AG09309 (cell line): ENCODE measurements around the gene GM2A.
A peak's percentile ranks its signal among the peaks of the same experiment; 100 is the strongest.

Source experiments
- DNase-seq: peaks from one replicate; pipeline ENCODE4 v3.0.0-alpha.2; 2010; ENCODE audit warnings: low read depth
- H3K4me3 ChIP-seq: 2 replicates; pipeline ENCODE4 v1.5.1; 2011; ENCODE audit warnings: mild to moderate bottlenecking, low read depth, low read length, moderate library complexity; ENCODE audit not compliant: control insufficient read depth
- TF ChIP-seq, protein P1 (sequence below): IDR thresholded peaks from 2 replicates; pipeline ENCODE4 v1.5.1; 2011; ENCODE audit warnings: mild to moderate bottlenecking, low read depth, low read length, inconsistent platforms; ENCODE audit not compliant: insufficient read depth, control insufficient read depth; ENCODE audit errors: missing control alignments

Gene GM2A

DNA sequence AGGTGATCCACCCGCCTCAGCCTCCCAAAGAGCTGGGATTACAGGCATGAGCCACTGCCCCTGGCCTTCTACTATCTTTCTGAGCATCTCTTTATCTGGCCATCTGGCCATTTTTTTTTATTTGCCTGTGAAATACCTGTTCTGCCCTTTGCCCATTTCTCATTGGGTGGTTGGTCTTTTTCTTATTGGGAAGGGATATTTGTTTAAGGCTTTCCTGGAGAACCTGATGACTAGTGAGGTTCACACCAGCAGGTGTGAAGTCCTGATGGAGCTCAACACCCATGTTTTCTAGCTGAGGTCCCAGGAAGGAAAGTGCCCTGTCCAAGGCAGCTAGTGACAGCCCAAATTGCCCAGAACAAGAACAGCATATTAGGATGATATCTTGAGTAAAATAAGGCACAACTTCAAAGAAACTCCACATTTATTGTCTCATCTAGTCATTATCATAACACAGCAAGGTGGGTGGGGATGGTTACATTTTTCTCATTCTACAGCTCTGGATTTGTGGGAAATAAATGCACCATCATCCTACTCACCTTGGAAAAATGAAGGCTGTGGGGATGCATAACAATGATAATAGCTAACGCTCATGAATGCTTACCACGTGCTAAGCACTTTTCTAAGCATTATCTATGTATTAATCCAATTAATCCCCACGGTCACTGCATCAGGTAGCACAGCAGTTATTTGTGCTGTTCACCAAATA, 30.3 kb downstream of the GM2A start:
- DNase-seq, result no peak
- no peak overlapping the region for H3K4me3 ChIP-seq
- TF ChIP-seq, protein P1, sequence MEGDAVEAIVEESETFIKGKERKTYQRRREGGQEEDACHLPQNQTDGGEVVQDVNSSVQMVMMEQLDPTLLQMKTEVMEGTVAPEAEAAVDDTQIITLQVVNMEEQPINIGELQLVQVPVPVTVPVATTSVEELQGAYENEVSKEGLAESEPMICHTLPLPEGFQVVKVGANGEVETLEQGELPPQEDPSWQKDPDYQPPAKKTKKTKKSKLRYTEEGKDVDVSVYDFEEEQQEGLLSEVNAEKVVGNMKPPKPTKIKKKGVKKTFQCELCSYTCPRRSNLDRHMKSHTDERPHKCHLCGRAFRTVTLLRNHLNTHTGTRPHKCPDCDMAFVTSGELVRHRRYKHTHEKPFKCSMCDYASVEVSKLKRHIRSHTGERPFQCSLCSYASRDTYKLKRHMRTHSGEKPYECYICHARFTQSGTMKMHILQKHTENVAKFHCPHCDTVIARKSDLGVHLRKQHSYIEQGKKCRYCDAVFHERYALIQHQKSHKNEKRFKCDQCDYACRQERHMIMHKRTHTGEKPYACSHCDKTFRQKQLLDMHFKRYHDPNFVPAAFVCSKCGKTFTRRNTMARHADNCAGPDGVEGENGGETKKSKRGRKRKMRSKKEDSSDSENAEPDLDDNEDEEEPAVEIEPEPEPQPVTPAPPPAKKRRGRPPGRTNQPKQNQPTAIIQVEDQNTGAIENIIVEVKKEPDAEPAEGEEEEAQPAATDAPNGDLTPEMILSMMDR, result no peak

DNA sequence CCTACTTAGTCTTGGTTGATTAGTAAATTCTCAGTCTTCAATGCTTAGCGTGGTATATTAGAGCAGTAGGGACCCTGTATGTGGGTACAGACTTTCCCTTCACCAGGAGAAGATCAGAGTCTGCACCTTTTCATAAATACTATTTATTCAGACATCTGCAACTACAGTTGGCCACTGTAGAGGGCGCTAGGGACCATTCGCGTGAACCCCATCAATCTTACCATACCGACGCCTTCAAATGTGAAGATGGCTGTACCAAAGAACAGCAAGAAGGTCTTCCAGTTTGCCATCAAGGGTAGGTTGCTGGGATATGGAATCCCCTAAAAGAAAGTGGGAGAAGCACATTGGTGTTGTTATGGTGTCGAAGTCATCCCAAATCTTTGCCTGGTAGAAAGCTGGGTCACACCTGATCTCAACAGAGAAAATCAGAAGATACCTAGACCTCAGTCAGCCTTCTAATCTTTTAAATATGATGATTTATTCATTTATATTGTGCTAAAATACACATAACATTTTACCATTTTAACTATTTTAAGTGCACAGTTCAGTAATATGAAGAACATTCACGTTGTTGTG, 31.5 kb downstream of the GM2A start:
- no peak for DNase-seq
- TF ChIP-seq, protein P1, result peak; percentile 21
- no peak overlapping the region for H3K4me3 ChIP-seq

DNA sequence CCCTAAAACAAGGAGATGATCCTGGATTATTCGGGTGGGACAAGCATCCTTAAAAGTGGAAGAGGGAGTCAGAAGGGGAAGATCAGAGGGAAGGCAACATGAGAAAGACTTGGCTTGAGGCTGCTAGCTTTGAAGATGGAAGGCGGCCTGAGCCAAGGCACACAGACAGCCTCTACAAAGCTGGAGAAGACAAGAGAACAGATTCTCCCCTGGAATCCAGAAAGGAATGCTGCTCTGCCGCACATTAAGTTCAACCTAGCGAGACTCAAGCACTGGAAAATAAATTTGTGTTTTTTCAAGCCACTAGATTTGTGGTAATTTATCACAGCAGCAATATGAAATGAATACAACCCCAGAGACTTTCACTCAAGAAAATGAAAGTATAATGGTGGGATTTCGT, 32.7 kb downstream of the GM2A start:
- H3K4me3 ChIP-seq, result no peak overlapping the region
- DNase-seq, result no peak
- TF ChIP-seq, protein P1, result no peak

DNA sequence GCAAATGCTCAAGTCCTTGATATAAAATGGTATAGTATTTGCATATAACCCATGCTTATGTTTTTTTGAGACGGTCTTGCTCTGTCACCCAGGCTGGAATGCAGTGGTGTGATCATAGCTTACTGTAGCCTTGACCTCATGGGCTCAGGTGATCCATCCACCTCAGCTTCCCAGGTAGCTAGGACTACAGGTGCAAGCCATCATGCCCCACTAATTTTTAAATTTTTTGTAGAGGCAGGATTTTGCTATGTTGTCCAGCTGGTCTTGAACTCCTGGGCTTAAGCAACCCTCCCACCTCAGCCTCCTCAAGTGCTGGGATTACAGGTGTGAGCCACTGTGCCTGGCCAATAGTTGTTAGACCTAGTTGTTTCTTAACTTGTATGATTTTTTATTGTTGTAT, 33.3 kb downstream of the GM2A start:
- no peak overlapping the region for H3K4me3 ChIP-seq
- DNase-seq, result no peak
- TF ChIP-seq, protein P1, result no peak

DNA sequence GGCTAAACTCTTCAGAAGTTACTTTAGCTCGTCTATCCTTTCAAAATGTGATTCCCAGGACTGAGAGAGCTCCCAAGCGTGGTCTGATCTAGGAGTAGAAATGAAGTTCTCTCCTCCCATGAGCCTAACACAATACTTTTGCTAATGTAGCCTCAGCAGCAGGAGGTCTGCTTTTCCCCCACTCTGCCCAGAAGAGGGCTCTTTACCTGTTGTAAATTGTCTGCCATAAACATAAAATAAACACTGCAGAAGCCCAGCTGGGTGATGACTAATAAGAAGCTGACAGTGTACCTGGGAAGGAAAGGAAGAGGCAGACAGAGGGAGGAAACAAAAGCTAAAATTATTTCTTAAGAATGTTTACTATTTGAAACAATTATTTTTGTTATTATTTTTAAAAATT, 35.2 kb downstream of the GM2A start:
- no peak for DNase-seq
- H3K4me3 ChIP-seq, result no peak overlapping the region
- TF ChIP-seq, protein P1, result no peak

DNA sequence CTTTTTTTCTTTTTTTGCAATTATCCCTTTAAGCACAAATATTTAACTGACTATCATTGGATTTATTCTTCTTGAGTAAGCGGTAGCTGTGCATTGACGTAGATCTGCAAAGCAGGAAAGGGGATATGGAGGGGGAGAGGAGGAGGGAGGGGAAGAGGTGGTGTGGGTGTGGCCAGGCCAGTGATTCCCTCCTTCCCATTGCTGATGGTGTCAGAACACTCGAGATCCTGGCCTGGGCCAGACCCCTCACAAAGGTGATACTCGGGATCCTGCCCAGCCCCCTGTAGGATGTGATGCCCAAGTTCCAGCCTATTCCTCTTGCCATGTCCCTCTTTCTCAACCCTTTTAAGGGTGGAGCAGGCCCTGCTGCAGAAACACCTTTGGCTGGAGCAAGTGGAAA, 40.6 kb downstream of the GM2A start:
- no peak overlapping the region for H3K4me3 ChIP-seq
- TF ChIP-seq, protein P1, result no peak
- no peak for DNase-seq
